PC-3 (cell line): ENCODE data around the gene DENND1B. TPM values are rescaled to one million over a fixed set of nuclear protein-coding genes. Genes with fewer than 3 reads are reported as not detected.

ENCODE experiments used
- ATAC-seq: fragments of 200-7000 bp; cut with Tn5 transposase; 2 replicates; pipeline ENCODE4 v1.9.1; 2020; ENCODE audit warnings: mild to moderate bottlenecking, moderate library complexity
- BruUV-seq: library from RNA; stranded (reverse); fragments of 400-500 nt; replicated peaks from 2 replicates; lab custom pipeline; 2021; lab: Mats Ljungman, UMichigan
- CTCF ChIA-PET: fragments of 300-600 bp; sonication (Branson Sonifier 250); formaldehyde crosslinking; loops from one replicate; lab custom pipeline; 2022; ENCODE audit warnings: antibody characterized with exemption; lab: Charles Lee
- POLR2A ChIA-PET: fragments of 300-600 bp; sonication (Branson Sonifier 250); formaldehyde crosslinking; loops from one replicate; lab custom pipeline; 2022; ENCODE audit warnings: antibody characterized with exemption; ENCODE audit not compliant: unreplicated experiment; lab: Charles Lee
- DNase-seq: peaks from one replicate; pipeline ENCODE4 v3.0.0-alpha.2; 2015
- H2AFZ ChIP-seq: fragments of 300-600 bp; sonication (generic); 2 replicates; pipeline ENCODE4 v1.6.0; 2016; ENCODE audit warnings: antibody characterized with exemption, low read length
- H3F3A ChIP-seq: fragments of 300-600 bp; sonication (generic); one replicate; pipeline ENCODE4 v1.6.0; 2017; ENCODE audit warnings: antibody characterized with exemption, low read length, control low read depth, mild to moderate bottlenecking; ENCODE audit not compliant: unreplicated experiment
- H3K27ac ChIP-seq: fragments of 300-600 bp; sonication (generic); 2 replicates; pipeline ENCODE4 v1.5.1; 2016; ENCODE audit warnings: mild to moderate bottlenecking, low read length
- H3K27me3 ChIP-seq: fragments of 300-600 bp; sonication (generic); 2 replicates; pipeline ENCODE4 v1.6.1; 2016; ENCODE audit warnings: low read length, mixed read lengths
- H3K36me3 ChIP-seq: fragments of 300-600 bp; sonication (generic); 2 replicates; pipeline ENCODE4 v1.6.1; 2016; ENCODE audit warnings: low read depth, mixed run types, low read length, mixed read lengths
- H3K4me1 ChIP-seq: fragments of 300-600 bp; sonication (generic); 2 replicates; pipeline ENCODE4 v1.5.1; 2016; ENCODE audit warnings: low read length; ENCODE audit not compliant: insufficient read depth
- H3K4me2 ChIP-seq: fragments of 300-600 bp; sonication (generic); 2 replicates; pipeline ENCODE4 v1.6.0; 2016; ENCODE audit warnings: low read length
- H3K4me3 ChIP-seq: fragments of 300-600 bp; sonication (generic); 2 replicates; pipeline ENCODE4 v1.5.1; 2016; ENCODE audit warnings: mild to moderate bottlenecking, low read length, mixed read lengths
- H3K79me2 ChIP-seq: fragments of 300-600 bp; sonication (generic); 2 replicates; pipeline ENCODE4 v1.6.1; 2017; ENCODE audit warnings: low read length, mixed read lengths
- H3K9ac ChIP-seq: fragments of 300-600 bp; sonication (generic); 2 replicates; pipeline ENCODE4 v1.6.0; 2016; ENCODE audit warnings: mild to moderate bottlenecking, low read length
- H3K9me2 ChIP-seq: fragments of 300-600 bp; sonication (generic); replicated peaks from 2 replicates; pipeline ENCODE4 v1.6.1; 2016; ENCODE audit warnings: mixed run types, low read length, mixed read lengths
- H3K9me3 ChIP-seq: fragments of 300-600 bp; sonication (generic); 2 replicates; pipeline ENCODE4 v1.6.1; 2016; ENCODE audit warnings: low read length, mixed read lengths
- H4K20me1 ChIP-seq: fragments of 300-600 bp; sonication (generic); 2 replicates; pipeline ENCODE4 v1.6.1; 2016; ENCODE audit warnings: low read length, mixed read lengths
- EZH2 ChIP-seq: fragments of 300-600 bp; sonication (generic); IDR thresholded peaks from one replicate; pipeline ENCODE4 v1.6.1; 2017; ENCODE audit warnings: antibody characterized with exemption, mild to moderate bottlenecking, low read length; ENCODE audit not compliant: unreplicated experiment
- EZH2phosphoT487 ChIP-seq: fragments of 300-600 bp; sonication (generic); IDR thresholded peaks from 2 replicates; pipeline ENCODE4 v1.6.1; 2018; ENCODE audit warnings: mild to moderate bottlenecking, antibody characterized with exemption, low read length, borderline replicate concordance
- intact Hi-C: fragments of 100-400 bp; cut with micrococcal nuclease; formaldehyde crosslinking; loops from 2 replicates; pipeline ENCODE4 v1.9.0; 2023
- total RNA-seq: library from RNA; depleted of rRNA; stranded (reverse); fragments of >200 nt; gene quantifications from 2 replicates; pipeline ENCODE4 v1.2.3, GENCODE V29; 2014; rRNA removed
- TF ChIP-seq, protein P1 (sequence below): fragments of 300-600 bp; sonication (generic); conservative IDR thresholded peaks from 2 replicates; pipeline ENCODE4 v1.5.1; 2017; ENCODE audit warnings: antibody characterized with exemption, low read depth, mild to moderate bottlenecking, low read length

Gene DENND1B
- total RNA-seq, 1 experiment from 2014 or later = 7.4 TPM

DNA sequence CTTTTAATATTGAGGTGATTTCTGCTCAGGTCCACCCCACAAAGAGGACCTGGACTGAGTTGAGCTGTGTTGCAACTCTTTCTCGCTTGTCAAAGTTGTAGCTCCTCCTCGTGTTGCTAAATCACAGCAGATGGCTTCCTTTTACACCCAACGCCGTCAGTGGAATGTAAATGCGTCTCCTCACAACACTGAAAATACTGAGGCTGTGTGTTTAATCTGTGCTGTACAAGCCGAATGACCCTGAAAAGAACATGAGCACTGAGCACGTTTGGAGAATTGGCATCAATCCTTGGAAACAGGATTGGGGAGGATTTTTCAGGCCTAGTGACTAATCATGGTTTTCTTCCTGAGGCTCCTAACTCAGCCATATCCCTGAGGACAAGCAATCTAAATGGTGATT lies 311.2 kb downstream of the DENND1B start:
- Histone ChIP-seq H2AFZ (no peak overlapping the region), H3F3A (no peaks in the 10 kb centered on the region), H3K9me2 (no peaks in the 10 kb centered on the region), H3K9ac (no peak overlapping the region), H3K4me3 (no peak overlapping the region), H3K4me2 (no peak overlapping the region), H3K79me2 (no peaks in the 10 kb centered on the region), H3K27me3 (no peaks in the 10 kb centered on the region), H3K36me3 (no peaks in the 10 kb centered on the region), H3K27ac (no peak overlapping the region), H3K9me3 (no peaks in the 10 kb centered on the region), H4K20me1 (no peaks in the 10 kb centered on the region), H3K4me1 (no peaks in the 10 kb centered on the region)
- TF ChIP-seq, protein P1, sequence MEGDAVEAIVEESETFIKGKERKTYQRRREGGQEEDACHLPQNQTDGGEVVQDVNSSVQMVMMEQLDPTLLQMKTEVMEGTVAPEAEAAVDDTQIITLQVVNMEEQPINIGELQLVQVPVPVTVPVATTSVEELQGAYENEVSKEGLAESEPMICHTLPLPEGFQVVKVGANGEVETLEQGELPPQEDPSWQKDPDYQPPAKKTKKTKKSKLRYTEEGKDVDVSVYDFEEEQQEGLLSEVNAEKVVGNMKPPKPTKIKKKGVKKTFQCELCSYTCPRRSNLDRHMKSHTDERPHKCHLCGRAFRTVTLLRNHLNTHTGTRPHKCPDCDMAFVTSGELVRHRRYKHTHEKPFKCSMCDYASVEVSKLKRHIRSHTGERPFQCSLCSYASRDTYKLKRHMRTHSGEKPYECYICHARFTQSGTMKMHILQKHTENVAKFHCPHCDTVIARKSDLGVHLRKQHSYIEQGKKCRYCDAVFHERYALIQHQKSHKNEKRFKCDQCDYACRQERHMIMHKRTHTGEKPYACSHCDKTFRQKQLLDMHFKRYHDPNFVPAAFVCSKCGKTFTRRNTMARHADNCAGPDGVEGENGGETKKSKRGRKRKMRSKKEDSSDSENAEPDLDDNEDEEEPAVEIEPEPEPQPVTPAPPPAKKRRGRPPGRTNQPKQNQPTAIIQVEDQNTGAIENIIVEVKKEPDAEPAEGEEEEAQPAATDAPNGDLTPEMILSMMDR = no peak
- no peak for TF ChIP-seq EZH2phosphoT487
- TF ChIP-seq EZH2 = no peak
- POLR2A ChIA-PET = no interaction called here
- BruUV-seq = no TSS peak
- intact Hi-C loops = no loop called here
- CTCF ChIA-PET = interaction anchor here (0.6 kb wide), 1 partner anchor 72 kb away, joined by 3 read pairs; no protein-coding TSS in a partner anchor
- DNase-seq (no peak), ATAC-seq (no peak)

DNA sequence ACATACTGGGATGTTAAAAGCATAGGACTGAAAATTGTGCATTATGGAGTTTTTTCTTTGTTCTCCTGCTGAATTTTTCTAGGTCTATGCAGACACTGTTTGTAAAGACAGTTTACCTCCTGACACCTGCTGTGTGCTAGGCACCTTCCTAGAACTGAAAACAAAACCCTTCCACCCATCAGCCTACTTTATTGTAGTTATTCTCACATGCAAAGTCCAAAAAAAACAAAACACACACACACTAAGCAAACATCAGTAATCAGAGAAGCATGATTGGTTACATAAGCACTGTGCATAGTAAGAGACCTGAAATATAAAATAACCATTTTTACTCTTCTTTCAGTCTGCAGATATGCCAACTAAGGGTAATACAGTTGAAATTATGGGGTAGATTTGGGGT lies 312.1 kb downstream of the DENND1B start:
- POLR2A ChIA-PET = no interaction called here
- intact Hi-C loops = no loop called here

DNA sequence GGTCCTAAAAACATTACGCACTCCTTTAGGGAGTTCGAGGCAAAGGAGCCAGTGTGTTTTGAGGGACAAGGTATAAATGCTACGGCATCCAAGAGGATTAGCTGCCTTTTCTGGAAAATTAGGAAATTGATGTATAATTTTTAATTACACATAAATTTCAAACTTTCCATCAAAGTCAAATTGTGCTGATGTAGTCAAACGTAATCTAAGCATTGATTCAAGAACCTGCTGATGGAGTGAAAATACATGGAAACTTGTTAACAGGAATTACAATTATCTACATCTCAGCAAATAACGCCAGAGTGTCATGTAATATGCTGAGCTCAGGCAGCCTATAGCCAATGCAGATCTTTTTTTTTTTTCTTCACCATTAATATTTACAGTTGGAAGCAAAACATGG lies 312.7 kb downstream of the DENND1B start:
- DNase-seq = no peak
- no TSS peak for BruUV-seq
- Histone ChIP-seq H3K79me2 (no peaks in the 10 kb centered on the region), H3K9me2 (no peaks in the 10 kb centered on the region), H3K27ac (no peak overlapping the region), H3K9ac (no peak overlapping the region), H3K36me3 (no peaks in the 10 kb centered on the region), H3K9me3 (no peaks in the 10 kb centered on the region), H3K4me2 (no peak overlapping the region), H3K27me3 (no peaks in the 10 kb centered on the region), H3K4me3 (no peak overlapping the region), H4K20me1 (no peaks in the 10 kb centered on the region), H3F3A (no peaks in the 10 kb centered on the region), H3K4me1 (no peaks in the 10 kb centered on the region), H2AFZ (no peak overlapping the region)
- no peak for TF ChIP-seq EZH2phosphoT487
- TF ChIP-seq EZH2 = no peak
- TF ChIP-seq, protein P1 = no peak
- no peak for ATAC-seq
- intact Hi-C loops = no loop called here
- ChIA-PET POLR2A (no interaction called here), CTCF (no interaction called here)

More for the DNA sequence above, 312.1 kb downstream of the DENND1B start:
- DNase-seq (no peak), ATAC-seq (no peak)
- no TSS peak for BruUV-seq
- Histone ChIP-seq H3K36me3 (no peaks in the 10 kb centered on the region), H3K27ac (no peak overlapping the region), H3K9me2 (no peaks in the 10 kb centered on the region), H2AFZ (no peak overlapping the region), H3K4me3 (no peak overlapping the region), H3K79me2 (no peaks in the 10 kb centered on the region), H3K4me2 (no peak overlapping the region), H3K27me3 (no peaks in the 10 kb centered on the region), H4K20me1 (no peaks in the 10 kb centered on the region), H3K4me1 (no peaks in the 10 kb centered on the region), H3F3A (no peaks in the 10 kb centered on the region), H3K9me3 (no peaks in the 10 kb centered on the region), H3K9ac (no peak overlapping the region)
- CTCF ChIA-PET = no interaction called here
- TF ChIP-seq EZH2phosphoT487 (no peak), EZH2 (no peak)
- TF ChIP-seq, protein P1 = no peak

Other genes with a start within 250 kb of the DENND1B start
- gene C1orf53, start 127.2 kb upstream of the DENND1B start, total RNA-seq = 4.3 and 10.4 TPM in 2 replicates
- 0.12 and 0.80 TPM in 2 replicates for gene LHX9, start 141.9 kb upstream of the DENND1B start, total RNA-seq